T-helper 1 cell (primary cell): ENCODE data around the gene FAM20B.

ENCODE experiments used
- DNase-seq, 5 donors: peaks; one replicate each; pipeline ENCODE4 v3.0.0-alpha.2; 2012 to 2020

FAM20B gene

GRCh38 chr1:179095924-179096323 is 70.2 kb downstream of the FAM20B start:
- no peak for DNase-seq

GRCh38 chr1:179099891-179100290 is 74.2 kb downstream of the FAM20B start:
- no peak for DNase-seq

- DNase-seq: no peak
These were observed 75.9 kb downstream of the FAM20B start for GRCh38 chr1:179101566-179101965.

GRCh38 chr1:179103999-179104398 is 78.3 kb downstream of the FAM20B start:
- no peak for DNase-seq

GRCh38 chr1:179104611-179105250 is 79.0 kb downstream of the FAM20B start:
- no peak for DNase-seq

- DNase-seq: no peak
These were observed 79.7 kb downstream of the FAM20B start for GRCh38 chr1:179105393-179105792.

- DNase-seq: no peak
These were observed 82.3 kb downstream of the FAM20B start for GRCh38 chr1:179107706-179108629.

GRCh38 chr1:179108644-179109043 is 83.0 kb downstream of the FAM20B start:
- DNase-seq: no peak

- no peak for DNase-seq
These were observed 89.5 kb downstream of the FAM20B start for GRCh38 chr1:179115181-179115580.

GRCh38 chr1:179119513-179119912 is 93.8 kb downstream of the FAM20B start:
- no peak for DNase-seq

- no peak for DNase-seq
These were observed 95.0 kb downstream of the FAM20B start for GRCh38 chr1:179120736-179121135.

- peak in 2 of 5 donors; percentile 28 to 40 for DNase-seq
These were observed 95.7 kb downstream of the FAM20B start for GRCh38 chr1:179121159-179121938.

- no peak for DNase-seq
These were observed 99.2 kb downstream of the FAM20B start for GRCh38 chr1:179124873-179125272.
